ENCODE data around the gene FLT3LG. TPM values are rescaled to one million over a fixed set of nuclear protein-coding genes. Genes with fewer than 3 reads are reported as not detected.

FLT3LG gene
- 1.1 and 1.4 TPM in 2 replicates for total RNA-seq

GRCh38 chr19:49473868-49474541 is at the start of gene FLT3LG:
TSS of gene FLT3LG (plus strand) at chr19:49474215. CDS start at chr19:49474640, 425 bp downstream.

GRCh38 chr19:49425178-49425577 is 48.8 kb upstream of the FLT3LG start, which contains the start of gene GFY:
TSS of gene GFY (plus strand) at chr19:49425388. CDS start at chr19:49426431, 1,043 bp downstream.

GRCh38 chr19:49441210-49441959 is 32.6 kb upstream of the FLT3LG start, which contains the start of gene SLC17A7:
TSS of gene SLC17A7 (minus strand) at chr19:49441527. CDS start at chr19:49441379, 148 bp downstream.

DNA sequence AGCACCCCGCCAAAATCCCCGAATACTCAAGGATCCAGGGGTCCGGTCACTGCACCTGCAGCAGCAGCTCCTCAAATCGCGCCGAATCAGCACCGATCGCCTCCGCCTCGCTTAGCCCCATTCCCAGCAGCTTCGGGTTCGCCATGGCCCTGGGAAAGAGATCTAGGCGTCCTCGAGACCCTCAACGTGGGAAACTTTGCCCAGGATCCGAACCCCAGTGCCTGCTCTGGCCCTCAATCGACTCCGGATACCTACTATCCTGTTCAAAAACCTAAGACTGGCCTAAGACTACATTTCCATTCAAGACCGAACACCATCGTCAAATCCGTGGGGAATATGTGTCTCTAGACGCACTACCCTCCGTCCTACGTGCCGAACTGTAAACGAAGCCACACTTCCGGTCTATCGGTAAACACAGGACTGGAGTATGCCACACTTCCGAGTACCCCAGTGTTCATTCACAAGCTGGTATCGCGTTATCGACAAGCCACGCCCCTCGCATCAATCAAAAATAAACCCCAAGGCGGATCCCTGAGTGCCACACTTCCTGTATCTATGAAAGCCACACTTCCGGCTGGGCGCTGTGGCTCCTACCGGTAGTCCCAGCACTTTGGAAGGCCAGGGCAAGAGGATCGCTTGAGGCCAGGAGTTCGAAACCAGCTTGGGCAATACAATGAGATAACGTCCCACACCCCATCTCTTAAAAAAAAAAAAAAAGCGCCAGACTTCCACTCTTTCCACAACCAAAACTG is 22.4 kb upstream of the FLT3LG start, which contains the start of gene PIH1D1:
PIH1D1 (minus strand) TSS at position 385 of the 752 bp plus-strand sequence; CDS start at position 145, 240 bp downstream.

DNA sequence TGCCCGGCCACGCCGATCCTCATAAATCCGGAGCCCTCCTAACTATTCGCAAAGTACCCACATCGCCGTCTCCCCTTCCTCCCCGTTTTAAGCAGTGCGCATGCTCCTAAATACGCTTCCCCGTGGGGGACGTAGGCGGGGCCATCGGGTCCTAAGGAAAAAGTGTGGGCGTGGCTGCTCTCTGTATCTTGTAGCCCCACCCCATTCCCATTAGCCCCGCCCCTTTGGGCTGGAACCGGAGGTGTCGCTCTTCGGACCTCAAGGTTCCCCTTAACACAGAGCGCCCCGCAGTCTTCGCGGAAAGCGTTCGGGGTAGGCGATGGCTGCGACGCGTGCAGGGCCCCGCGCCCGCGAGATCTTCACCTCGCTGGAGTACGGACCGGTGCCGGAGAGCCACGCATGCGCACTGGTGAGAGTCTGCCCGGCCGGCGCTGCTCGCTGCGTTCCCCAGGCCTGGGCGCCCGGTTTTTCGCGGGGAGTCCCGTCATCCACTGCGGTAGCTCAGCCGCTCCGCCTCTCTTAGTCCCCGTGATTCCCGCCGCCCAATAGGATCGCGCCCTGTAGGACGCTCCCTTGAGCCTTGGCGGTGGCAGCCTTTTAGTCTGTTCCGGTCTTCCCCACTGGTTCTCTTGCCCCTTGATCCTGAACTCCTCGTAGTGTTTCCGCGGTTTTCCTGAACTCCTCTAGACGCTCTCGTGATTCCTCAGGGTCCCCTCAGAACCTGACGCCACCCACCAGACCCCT is 20.8 kb upstream of the FLT3LG start, which contains the start of gene ALDH16A1:
ALDH16A1 (plus strand) TSS at position 213 of the 744 bp plus-strand sequence; CDS start at position 320, 107 bp downstream.

DNA sequence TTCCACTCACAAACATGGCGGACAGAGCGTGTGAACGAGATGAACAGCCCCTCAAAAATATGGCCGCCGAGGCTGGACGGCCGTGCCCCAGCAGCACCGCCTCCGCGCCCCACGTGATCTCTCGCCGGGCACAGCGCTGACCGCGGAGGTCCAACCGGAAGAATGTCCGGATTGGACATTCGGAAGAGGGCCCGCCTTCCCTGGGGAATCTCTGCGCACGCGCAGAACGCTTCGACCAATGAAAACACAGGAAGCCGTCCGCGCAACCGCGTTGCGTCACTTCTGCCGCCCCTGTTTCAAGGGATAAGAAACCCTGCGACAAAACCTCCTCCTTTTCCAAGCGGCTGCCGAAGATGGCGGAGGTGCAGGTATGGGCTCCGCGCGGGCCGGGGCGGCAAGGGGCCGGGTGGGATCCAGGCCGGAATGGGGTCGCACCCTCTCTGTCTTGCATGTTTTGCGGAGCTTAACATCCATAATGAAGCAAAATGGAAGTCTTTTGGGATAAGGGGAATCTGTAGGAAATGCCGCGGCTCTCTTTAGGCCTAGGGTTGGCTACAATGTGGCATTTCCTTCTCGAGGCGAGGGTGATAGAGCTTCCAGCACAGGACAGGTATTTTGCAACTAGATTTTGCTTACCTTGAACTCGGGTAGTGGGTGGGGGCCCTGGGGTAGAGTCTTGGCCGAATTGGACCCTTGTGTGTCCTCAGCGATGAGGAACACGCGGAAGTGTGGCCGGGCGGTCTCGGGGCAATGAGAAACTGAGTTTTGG is 13.4 kb downstream of the FLT3LG start, which contains the start of gene RPL13A:
RPL13A (plus strand) TSS at position 332 of the 769 bp plus-strand sequence; CDS start at position 354, 22 bp downstream.

Other genes starting within 250 kb of the FLT3LG start
- gene SLC6A16, start 149.0 kb upstream of the FLT3LG start, total RNA-seq: 0.09 and 0.54 TPM in 2 replicates
- gene CD37, start 138.8 kb upstream of the FLT3LG start, total RNA-seq: not detected in 2 replicates
- 34.4 and 53.1 TPM in 2 replicates for gene TEAD2, start 111.8 kb upstream of the FLT3LG start, total RNA-seq
- not detected in 2 replicates for gene DKKL1, start 110.3 kb upstream of the FLT3LG start, total RNA-seq
- gene KASH5, start 86.0 kb upstream of the FLT3LG start, total RNA-seq: not detected in 2 replicates
- not detected in 2 replicates for gene PTH2, start 50.8 kb upstream of the FLT3LG start, total RNA-seq
- gene GFY, start 48.8 kb upstream of the FLT3LG start, total RNA-seq: not detected in 2 replicates
- gene SLC17A7, start 32.7 kb upstream of the FLT3LG start, total RNA-seq: 0.09 TPM in 2 replicates
- gene PIH1D1, start 22.4 kb upstream of the FLT3LG start, total RNA-seq: 131 and 146 TPM in 2 replicates
- 31.3 and 66.9 TPM in 2 replicates for gene ALDH16A1, start 21.0 kb upstream of the FLT3LG start, total RNA-seq
- gene RPL13A, start 13.4 kb downstream of the FLT3LG start, total RNA-seq: 3,283 and 3,317 TPM in 2 replicates
- 3,523 and 3,741 TPM in 2 replicates for gene RPS11, start 22.2 kb downstream of the FLT3LG start, total RNA-seq
- 64.2 and 84.9 TPM in 2 replicates for gene FCGRT, start 38.4 kb downstream of the FLT3LG start, total RNA-seq
- 119 and 156 TPM in 2 replicates for gene RCN3, start 53.8 kb downstream of the FLT3LG start, total RNA-seq
- gene NOSIP, start 106.3 kb downstream of the FLT3LG start, total RNA-seq: 128 and 141 TPM in 2 replicates
- gene PRRG2, start 107.1 kb downstream of the FLT3LG start, total RNA-seq: 1.4 and 4.2 TPM in 2 replicates
- gene PRR12, start 117.0 kb downstream of the FLT3LG start, total RNA-seq: 1.8 and 3.6 TPM in 2 replicates
- gene RRAS, start 165.9 kb downstream of the FLT3LG start, total RNA-seq: 26.4 and 63.0 TPM in 2 replicates
- gene SCAF1, start 168.0 kb downstream of the FLT3LG start, total RNA-seq: 10.0 and 14.0 TPM in 2 replicates
- gene IRF3, start 191.6 kb downstream of the FLT3LG start, total RNA-seq: 53.0 and 68.9 TPM in 2 replicates
- gene BCL2L12, start 191.7 kb downstream of the FLT3LG start, total RNA-seq: 5.4 and 6.0 TPM in 2 replicates
- gene PRMT1, start 203.1 kb downstream of the FLT3LG start, total RNA-seq: 484 and 610 TPM in 2 replicates
- 0.47 and 0.54 TPM in 2 replicates for gene ADM5, start 215.4 kb downstream of the FLT3LG start, total RNA-seq
- gene CPT1C, start 216.9 kb downstream of the FLT3LG start, total RNA-seq: 15.3 and 16.9 TPM in 2 replicates